GM21825 (cell line): Measurements from ENCODE around the gene ANO2.

Experiments used
- ATAC-seq: cut with Tn5 transposase; IDR thresholded peaks from one replicate; pipeline ENCODE4 v1.9.1; 2021; ENCODE audit warnings: mild to moderate bottlenecking, moderate library complexity; ENCODE audit not compliant: unreplicated experiment

The ANO2 gene

DNA sequence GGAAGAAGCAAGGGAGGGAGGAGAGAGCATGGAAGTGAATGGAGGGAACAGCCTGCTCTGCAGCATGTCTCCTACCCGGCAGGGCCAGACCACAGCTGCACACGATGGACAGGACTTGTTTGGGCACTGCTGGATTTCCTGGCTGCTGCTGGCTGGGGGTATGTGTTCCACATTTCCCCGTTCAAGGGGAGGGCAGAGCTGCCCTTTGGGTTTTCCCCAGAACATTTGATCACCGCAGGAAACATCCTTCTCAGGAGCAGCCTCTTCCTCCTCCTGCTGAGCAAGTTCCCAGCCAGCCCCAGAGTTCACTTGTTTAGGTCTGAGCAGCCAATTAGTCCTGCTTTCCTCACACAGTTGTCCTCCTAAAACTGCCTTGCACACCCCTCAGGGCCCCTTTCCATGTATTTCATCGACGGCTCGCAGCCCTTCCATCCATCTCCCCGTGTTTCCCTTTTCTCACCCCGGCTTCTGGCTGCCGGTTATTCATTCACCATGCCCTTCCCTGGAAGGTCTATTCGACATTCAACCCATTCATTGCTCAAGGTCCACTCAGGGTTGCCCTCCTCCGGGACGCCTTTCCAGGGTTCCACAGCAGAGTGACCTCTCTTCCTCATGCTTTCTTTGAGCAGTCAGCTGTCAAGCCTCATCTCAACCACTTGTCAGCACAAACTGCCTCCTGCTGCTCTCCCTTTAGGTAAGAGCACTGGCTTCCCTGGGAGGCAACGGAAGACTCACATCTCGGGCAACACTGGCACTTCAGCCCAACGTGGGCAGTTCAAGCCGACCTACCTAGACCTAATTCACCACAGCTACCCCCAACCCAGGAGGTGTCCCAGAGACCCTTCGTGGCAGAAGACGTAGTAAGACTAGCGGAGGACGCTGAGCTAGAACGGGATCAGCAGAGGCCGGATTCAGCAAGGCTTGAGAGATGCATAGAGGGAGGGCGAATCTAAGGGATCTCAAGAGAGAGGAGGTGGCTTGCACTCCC lies 20.1 kb upstream of the ANO2 start:
- no peak for ATAC-seq

DNA sequence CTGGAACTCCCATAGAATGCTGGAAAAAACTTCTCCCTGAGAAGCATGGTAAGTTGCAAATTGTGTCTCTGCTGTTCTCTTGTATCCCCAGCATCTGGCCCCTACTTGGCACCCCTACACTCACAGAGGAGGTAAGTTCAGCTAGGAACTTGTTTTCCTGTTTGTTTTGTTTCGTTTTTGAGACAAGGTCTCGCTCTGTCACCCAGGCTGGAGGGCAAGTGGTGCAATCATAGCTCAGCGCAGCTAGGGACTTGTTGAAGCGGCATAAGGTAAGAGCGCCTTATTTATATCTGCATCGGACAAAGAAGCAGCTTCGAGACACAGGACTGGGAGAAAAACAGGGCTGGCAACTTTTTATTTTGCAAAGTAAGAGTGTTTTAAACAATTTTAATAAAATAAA lies 18.5 kb upstream of the ANO2 start:
- ATAC-seq, result no peak

DNA sequence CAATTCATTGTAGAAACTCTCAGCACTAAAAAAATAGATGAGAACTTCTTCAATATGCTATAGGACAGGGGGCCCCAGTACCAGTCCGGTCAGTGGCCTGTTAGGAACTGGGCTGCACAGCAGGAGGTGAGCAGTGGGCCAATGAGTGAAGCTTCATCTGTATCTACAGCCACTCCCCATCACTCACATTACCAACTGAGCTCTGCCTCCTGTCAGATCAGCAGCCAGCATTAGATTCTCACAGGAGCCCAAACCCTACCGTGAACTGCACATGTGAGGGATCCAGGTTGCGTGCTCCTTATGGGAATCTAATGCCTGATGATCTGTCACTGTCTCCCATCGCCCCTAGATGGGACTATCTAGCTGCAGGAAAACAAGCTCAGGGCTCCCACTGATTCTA lies 15.7 kb upstream of the ANO2 start:
- no peak for ATAC-seq

DNA sequence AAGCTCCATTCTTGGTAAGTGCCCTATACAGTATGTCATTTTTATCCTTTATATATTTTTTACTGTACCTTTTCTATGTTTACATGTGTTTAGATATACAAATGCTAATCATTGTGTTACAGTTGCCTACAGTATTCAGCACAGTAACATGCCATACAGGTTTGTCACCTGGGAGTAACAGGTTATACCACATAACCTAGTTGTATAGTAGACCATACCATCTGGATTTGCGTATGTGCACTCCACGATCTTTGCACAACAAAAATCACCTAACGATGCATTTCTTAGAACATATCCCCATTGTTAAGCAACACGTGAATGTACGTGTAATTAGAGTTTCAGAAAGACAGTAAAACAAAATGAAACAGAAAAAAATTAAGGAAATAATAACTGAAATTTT lies 11.9 kb upstream of the ANO2 start:
- no peak for ATAC-seq

DNA sequence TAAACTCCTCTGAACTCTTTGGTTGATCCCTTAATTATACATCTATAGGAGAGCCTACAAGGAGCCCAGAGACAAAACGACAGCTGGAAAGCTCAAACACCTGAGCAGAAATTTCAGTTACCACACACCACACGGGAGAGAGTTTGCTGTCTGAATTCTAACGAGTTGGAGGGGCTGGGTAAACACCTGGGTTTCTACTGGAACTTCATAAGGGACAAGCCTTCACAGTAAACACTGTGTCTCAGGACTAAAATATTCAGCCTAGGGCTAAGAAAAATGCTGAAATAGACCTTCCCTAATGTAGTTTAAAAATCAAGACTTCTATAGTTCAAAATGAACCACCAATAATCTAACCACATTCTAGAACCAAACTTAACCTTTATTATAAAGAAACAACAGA lies 9.6 kb upstream of the ANO2 start:
- no peak for ATAC-seq

DNA sequence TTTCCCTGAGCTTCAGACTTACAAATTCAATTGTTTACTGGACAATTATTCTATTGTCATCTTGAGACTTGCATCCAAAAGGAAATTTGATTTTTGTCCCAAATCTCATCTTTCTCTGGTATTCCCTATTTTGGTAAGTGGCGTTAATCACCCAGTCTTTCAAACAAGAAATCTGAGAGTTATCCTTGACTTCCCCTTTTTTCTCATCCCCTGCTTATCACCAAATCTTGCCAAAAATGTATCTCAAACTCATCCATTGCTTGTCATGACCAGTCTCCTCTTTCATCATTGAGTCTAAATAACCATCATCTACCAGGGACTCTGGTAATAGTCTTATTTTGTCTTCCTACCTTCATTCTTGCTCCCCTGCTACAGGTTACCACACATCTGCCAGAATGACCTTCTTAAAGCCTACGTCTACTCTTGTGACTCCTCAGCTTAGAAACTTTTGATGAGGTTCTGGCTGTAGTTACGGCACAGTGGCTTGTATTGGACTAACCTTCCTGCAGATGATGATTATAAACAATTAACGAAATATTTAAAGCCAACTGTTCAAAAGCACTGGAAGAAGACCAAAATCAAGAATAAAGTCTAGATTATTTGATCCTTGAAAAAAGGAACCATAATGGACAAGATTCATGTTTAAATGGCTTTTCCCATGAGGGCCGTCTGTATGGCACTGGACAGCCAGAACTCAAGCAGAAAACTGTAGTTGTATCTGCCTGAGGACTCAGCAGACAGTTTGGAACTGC lies 9.0 kb upstream of the ANO2 start:
- no peak for ATAC-seq

DNA sequence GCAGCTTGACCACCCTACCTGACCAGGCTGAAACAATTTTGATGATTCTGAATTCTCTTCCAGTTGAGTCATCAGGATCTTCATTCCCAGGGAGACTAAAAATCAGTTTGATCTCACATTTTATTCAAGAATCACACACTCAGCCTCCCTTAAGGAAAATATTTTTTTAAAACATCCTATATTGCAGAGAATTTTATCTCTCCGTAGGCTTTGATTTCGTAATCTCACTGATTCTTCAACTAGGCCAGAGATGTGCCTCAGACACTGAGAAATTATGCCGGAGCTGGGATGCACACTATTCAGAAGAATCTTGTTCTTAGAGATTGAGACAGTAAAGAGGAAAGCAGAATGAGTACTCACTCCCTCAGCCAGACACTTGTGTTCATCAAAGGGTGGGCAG lies 7.0 kb upstream of the ANO2 start:
- no peak for ATAC-seq

DNA sequence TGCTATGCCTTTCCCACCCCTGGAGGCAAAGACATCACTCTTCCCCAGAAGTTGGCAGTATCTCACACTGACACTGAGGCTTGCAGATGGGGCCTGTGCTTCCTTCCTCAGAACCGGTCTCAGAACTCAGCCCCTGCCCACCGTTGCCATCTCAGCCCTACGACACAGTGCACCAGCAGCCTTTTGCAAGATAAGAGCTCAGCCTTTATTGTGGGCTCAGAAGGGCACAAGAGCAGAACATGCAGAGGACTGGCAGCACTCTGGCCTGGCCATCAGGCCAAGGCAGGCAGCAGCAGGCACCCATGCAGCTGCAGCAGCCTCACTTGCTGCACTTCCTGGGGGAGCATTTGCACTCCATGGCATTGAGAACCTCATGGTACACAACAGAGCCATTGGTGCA lies 3.6 kb upstream of the ANO2 start:
- ATAC-seq, result no peak

DNA sequence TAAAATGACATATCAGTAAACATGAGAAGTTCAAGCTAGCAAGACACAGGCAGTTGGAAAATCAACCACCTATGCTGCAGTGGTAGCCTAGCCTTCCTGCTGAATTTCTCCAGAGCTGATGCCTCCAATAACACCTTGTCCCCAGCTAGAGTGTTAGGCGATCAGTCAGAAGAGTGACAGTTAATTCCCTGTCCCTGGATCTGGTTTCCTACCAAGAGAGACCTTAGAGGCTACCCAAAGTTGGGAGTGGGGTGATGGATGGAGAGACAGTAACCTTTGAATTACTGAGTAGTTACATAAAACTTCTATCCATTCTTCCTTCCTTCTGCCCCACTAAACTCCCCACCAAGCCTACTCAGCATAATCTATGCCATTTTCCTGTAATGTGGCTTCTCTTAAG lies 1.9 kb upstream of the ANO2 start:
- ATAC-seq, result no peak

DNA sequence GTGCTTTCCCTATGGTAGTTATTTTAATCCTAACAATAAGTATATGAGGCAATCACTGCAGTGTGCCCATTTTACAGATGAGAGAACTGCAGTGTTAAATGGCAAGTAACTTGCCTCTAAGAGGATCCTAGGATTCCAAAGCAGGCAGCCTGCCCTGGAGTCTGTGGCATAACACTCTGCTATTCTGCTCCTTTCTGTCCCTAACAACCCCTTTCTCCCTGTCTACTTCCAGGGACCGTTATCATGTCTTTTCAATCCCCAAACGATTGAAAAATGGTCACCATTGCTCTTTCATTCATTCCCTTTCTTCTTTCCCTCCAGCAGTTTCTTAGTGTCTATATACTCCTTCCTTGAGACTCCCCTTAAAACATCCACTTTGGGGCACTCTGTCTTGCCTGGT lies 1.3 kb upstream of the ANO2 start:
- ATAC-seq, result no peak

DNA sequence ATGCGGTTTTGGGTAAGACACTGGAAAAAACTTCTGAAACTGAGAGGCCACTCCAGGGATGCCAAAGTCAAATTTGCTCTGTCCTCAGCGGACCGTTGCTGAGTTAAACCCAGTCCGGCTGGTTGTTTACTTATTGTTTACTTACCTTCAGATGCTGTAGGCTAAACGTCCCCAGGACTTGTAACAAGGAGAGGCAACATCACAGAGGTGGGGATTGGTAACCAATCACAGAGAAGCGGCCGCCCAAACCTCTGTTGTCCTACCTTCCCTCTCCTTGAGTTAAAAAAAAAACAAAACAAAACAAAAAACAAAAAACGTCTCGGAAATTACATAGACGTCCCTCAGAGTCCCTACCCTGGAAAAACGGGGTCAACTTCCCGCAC lies 380 bp downstream of the ANO2 start:
- no peak for ATAC-seq

DNA sequence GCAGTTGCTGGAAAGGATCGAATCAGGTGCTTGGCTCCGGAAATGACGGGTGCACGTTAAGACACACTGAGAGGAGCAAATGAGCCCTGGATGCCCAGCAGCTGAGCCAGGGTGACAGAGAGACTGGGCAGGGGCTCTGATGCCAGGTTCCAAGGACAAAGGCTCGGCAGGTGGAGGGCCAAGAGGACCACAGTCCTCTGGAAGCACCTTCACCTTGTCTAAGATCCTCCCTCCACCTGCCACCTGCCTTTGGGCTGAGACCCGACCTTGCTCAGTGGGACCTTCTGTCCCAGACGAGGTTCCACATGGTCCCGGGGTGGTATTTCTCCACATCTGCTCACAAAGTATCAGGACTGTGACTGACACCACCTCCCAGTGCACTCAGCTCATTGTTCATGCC lies 1.0 kb downstream of the ANO2 start:
- ATAC-seq, result no peak

DNA sequence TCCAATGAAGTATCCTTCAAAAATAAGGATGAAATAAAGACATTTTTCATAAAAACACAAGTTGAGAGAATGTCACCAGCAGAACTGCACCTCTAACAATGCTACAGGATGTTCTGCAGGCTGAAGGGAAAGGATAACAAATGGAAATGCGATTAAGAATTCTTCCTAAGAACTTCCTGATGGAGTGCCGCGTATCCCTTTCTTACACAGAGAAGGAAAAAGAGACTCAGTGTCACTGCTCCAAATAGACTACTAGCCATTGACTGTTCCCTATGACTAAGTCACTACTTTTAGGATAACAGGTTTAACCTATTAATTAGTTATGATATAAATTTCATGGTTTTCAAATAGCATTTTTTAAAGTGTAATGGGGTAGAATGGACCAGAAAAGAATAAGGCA lies 3.2 kb downstream of the ANO2 start:
- ATAC-seq, result no peak

DNA sequence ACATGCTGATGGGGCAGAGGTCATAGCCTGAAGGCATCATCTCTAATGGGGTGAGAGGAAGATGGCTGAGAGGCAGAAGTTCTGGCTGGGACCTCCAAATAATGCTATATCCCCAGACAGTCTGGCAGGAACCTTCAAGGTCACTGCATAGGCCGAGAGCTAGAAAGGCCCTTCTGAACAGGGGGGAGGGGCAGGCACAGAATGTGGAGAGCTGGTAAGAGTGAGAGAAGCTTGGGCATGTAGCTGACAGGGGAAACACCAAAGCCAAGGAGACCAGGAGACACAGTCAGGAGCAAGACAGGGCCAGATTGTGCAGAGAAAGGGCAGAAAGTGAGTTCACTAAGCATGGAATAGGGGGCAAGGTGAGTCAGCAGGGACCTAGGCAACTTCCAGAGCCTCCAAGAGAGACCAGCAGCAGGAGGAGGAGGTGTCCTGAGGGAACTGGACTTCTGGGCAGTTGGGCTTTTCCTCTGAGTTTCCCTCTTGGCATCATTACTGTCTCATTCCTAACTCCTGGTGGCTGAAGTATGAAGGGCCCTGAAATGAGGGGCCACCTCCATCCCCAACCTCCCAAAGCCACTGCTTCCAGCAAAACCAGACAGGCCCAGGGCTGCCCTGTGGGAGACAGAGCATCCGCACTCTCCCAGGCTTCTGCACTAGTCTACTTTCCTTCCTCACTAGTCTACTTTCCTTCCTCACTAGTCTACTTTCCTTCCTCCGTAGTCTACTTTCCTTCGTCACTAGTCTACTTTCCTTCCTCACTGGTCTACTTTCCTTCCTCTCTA lies 17.1 kb downstream of the ANO2 start:
- ATAC-seq, result no peak

DNA sequence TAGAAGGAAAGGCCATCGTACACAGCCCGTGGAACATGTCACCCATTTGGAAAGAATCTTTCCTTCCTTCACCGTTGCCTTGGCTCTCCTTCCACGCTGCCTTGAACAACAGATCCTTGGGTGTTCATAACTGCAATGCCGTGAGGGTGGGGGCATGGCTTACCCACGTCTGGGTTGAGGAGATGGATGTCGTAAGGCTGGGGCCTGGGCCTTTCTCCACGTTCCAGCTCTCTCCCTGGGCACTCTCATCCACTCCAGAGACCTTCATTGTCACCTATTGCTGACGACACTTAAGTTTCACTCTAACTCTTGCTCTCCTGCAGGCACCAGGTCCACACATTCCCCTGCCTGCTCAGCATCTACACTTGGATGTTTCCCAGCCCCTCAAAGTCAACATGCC lies 19.4 kb downstream of the ANO2 start:
- no peak for ATAC-seq

DNA sequence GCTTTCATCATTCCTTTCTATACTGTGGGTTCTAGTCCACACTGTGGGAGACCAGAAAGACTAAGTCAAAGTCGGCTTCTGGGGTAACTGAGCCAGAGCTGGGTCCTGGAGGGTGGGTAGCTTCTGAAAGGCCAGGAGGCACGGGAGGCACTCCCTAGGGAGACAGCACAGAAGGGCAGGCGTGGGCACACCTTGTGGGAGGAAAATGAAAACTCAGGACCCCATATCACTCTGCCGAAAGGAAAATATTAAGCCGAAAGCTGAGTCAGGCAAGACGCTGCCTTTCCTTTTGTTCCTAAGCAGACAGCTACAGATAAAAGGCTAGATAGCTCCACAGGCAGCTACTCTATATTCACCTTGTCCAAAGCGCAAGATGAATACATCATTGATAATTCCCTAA lies 20.7 kb downstream of the ANO2 start:
- no peak for ATAC-seq

DNA sequence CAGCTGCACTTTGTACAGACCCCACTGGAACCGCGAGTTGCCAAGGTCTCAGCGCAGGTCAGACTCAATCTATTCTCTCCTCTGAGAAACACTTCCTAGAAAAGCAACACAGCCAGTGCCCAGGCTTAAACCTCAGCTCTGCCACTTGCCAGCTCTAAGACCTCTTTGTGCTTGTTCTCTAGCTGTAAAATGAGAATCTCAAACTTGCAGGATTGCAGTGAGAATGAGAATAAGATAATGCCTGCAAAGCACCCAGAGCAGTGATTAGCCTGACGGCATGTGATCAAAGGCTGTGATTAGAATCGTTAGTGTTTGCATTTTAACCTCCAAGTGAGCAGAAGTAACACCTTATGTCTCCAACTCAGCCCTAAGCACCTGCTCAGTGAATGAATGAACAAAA lies 21.3 kb downstream of the ANO2 start:
- ATAC-seq, result no peak

DNA sequence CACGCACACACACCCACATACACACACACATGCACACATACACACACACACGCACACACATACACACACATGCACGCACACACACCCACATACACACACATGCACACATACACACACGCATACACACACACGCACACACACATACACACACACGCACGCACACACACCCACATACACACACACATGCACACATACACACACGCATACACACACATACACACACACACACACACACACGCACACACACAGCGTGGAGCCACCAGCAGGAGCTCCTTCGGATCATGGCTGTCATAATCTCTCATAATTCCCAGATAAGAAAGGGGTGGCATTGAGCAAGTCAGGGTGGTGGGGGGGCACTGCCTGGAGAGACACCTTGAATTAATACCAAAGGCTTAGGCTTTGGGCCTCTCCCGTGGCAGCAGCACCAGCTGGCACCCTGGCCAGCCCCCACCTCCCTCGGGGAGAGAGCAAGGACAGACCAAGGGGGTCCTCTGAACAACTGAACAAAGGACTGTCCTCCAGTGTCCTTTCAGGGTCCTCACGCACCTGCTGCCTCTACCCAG lies 21.9 kb downstream of the ANO2 start:
- no peak for ATAC-seq

DNA sequence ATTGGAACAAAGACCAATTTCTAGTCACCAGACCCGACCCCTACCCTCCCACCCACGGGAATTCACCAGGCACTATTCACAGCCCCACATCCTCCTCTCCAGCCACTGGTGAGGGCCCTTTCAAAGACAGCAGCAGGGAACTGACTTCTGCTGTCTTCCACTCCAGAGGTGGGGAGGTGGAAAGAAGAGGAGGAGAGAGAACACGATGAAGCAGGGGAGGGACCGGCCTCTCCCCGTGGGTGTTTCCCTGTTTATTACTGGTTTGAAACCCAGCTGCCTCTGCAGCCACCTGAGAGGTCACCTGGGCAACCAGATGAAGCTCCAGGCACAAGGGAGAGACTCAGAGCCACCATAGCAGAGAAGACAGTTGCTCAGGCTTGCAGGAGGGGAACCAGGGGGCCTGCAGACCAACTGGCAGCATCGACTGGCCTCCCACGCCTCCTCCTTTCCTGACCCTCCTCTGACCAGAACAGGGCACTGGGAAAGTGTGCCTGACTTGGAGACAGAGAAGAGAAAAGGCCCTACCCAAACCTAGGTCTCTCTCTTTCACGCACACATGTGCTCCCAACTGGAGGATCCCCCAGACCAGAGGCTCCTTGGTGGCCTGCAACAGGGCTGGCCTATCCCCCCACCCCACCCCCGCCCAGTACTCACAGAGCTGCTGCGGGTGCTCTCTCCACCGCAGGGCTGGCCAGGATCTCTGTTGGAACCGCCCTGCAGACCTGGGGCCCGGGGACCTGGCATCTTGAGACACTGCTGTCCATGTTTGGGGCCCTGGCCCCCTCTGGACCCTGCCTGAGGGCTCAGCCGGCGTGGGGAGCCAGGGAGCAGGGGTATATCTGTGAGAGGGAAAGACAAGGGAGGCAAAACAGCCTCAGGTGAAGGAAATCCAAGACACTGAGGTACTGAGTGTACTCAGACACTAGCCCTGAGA lies 22.8 kb downstream of the ANO2 start:
- ATAC-seq, result no peak
